SK-N-SH treated with all-trans-retinoic acid at 6 μM for 48 hours (cell line): ENCODE data around the gene RNF207.

ENCODE experiments used
- ARNTL ChIP-seq: fragments of 450-650 bp; formaldehyde crosslinking; IDR thresholded peaks from 2 replicates; pipeline ENCODE4 v1.5.0; 2020; ENCODE audit warnings: low read depth, mild to moderate bottlenecking, moderate library complexity, borderline replicate concordance
- CSDC2 ChIP-seq: fragments of 250-450 bp; sonication (Bioruptor Pico); IDR thresholded peaks from 2 replicates; pipeline ENCODE4 v1.5.0; 2020; ENCODE audit warnings: mild to moderate bottlenecking, moderate library complexity
- PATZ1 ChIP-seq: fragments of 250-450 bp; sonication (Bioruptor Pico); IDR thresholded peaks from 2 replicates; pipeline ENCODE4 v1.8.0; 2020; ENCODE audit warnings: mild to moderate bottlenecking, moderate library complexity, borderline replicate concordance
- PPARA ChIP-seq: fragments of 250-450 bp; sonication (Bioruptor Pico); IDR thresholded peaks from 2 replicates; pipeline ENCODE4 v1.5.0; 2020; ENCODE audit warnings: mild to moderate bottlenecking, borderline replicate concordance
- TOX ChIP-seq: fragments of 250-450 bp; sonication (Bioruptor Pico); IDR thresholded peaks from 2 replicates; pipeline ENCODE4 v1.8.0; 2021; ENCODE audit warnings: mild to moderate bottlenecking, moderate library complexity, borderline replicate concordance
- ZNF565 ChIP-seq: fragments of 450-650 bp; formaldehyde crosslinking; conservative IDR thresholded peaks from 2 replicates; pipeline ENCODE4 v1.5.0; 2020; ENCODE audit warnings: low read depth, mild to moderate bottlenecking, moderate library complexity
- ZNF8 ChIP-seq: fragments of 450-650 bp; formaldehyde crosslinking; IDR thresholded peaks from 2 replicates; pipeline ENCODE4 v1.5.0; 2020; ENCODE audit warnings: mild to moderate bottlenecking, moderate library complexity

DNA sequence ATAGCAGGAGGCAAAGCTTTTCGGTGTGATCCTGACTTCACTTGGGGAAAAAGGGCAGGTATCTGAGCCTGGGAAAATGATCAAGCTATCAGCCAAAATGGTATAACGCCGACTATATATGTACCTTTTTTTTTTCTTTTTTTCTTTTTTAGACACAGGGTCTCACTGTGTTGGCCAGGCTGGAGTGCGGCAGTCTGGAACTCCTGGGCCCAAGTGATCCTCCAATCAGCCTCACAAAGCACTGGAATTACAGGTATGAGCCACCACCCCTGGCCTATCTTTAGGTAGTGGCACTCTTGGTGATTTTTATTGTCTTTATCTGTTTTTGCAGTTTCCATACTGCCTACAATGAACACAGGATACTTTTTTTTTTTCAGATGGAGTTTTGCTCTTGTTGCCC, 31.2 kb downstream of the RNF207 start:
- TF ChIP-seq ARNTL (CRISPR knock-in tag) (no peak), PATZ1 (CRISPR knock-in tag) (no peak), ZNF8 (CRISPR knock-in tag) (no peak), ZNF565 (CRISPR knock-in tag) (no peak), CSDC2 (CRISPR knock-in tag) (no peak), TOX (CRISPR knock-in tag) (no peak), PPARA (CRISPR knock-in tag) (no peak)
